Trophoblast cell (in vitro differentiated cells and primary cell): ENCODE data around the gene FRS3.

Experiments used
- DNase-seq, 2 donors: peaks; one replicate each; pipeline ENCODE4 v3.0.0-alpha.2; 2016
- H2AFZ ChIP-seq: 2 replicates; pipeline ENCODE4 v1.6.1; 2013; ENCODE audit warnings: low read length, moderate library complexity, mild to moderate bottlenecking; ENCODE audit not compliant: insufficient read depth, poor library complexity
- H2AK5ac ChIP-seq: 2 replicates; pipeline ENCODE4 v1.6.1; 2013; ENCODE audit warnings: mild to moderate bottlenecking, low read length
- H2BK120ac ChIP-seq: 2 replicates; pipeline ENCODE4 v1.6.1; 2013; ENCODE audit warnings: low read length, mild to moderate bottlenecking, moderate library complexity; ENCODE audit not compliant: insufficient read depth, poor library complexity
- H2BK12ac ChIP-seq: 2 replicates; pipeline ENCODE4 v1.6.1; 2013; ENCODE audit warnings: mild to moderate bottlenecking, low read length, moderate library complexity
- H2BK5ac ChIP-seq: 2 replicates; pipeline ENCODE4 v1.6.1; 2013; ENCODE audit warnings: low read length, low read depth, moderate library complexity, mild to moderate bottlenecking; ENCODE audit not compliant: poor library complexity
- H3K14ac ChIP-seq: 2 replicates; pipeline ENCODE4 v1.6.1; 2013; ENCODE audit warnings: mild to moderate bottlenecking, low read length
- H3K18ac ChIP-seq: 2 replicates; pipeline ENCODE4 v1.6.1; 2013; ENCODE audit warnings: mild to moderate bottlenecking, low read length
- H3K23ac ChIP-seq: 2 replicates; pipeline ENCODE4 v1.6.1; 2013; ENCODE audit warnings: low read length
- H3K27ac ChIP-seq: 2 replicates; pipeline ENCODE4 v1.5.1; 2013; ENCODE audit warnings: low read depth, mild to moderate bottlenecking, inconsistent platforms, low read length, moderate library complexity
- H3K27me3 ChIP-seq: 2 replicates; pipeline ENCODE4 v1.6.1; 2013; ENCODE audit warnings: inconsistent platforms, mild to moderate bottlenecking, low read length, moderate library complexity; ENCODE audit not compliant: insufficient read depth
- H3K36me3 ChIP-seq, 2 experiments: 1 replicate in 1 of 2; 2 replicates in 1 of 2; pipeline ENCODE4 v1.6.1; 2013; ENCODE audit warnings: low read length in 2 of 2, mild to moderate bottlenecking in 2 of 2, moderate library complexity in 1 of 2; ENCODE audit not compliant: insufficient read depth in 2 of 2, control insufficient read depth in 1 of 2
- H3K4ac ChIP-seq: 2 replicates; pipeline ENCODE4 v1.6.1; 2013; ENCODE audit warnings: low read depth, mild to moderate bottlenecking, low read length, moderate library complexity
- H3K4me1 ChIP-seq, 2 experiments: 1 replicate in 1 of 2; 2 replicates in 1 of 2; pipeline ENCODE4 v1.6.1; 2013; ENCODE audit warnings: low read length in 2 of 2, mild to moderate bottlenecking in 2 of 2, moderate library complexity in 1 of 2; ENCODE audit not compliant: insufficient read depth in 2 of 2, control insufficient read depth in 1 of 2
- H3K4me2 ChIP-seq: 2 replicates; pipeline ENCODE4 v1.6.1; 2013; ENCODE audit warnings: inconsistent platforms, mild to moderate bottlenecking, low read length, moderate library complexity
- H3K4me3 ChIP-seq: 2 replicates; pipeline ENCODE4 v1.5.1; 2013; ENCODE audit warnings: mild to moderate bottlenecking, low read depth, low read length, inconsistent platforms
- H3K79me1 ChIP-seq: one replicate; pipeline ENCODE4 v1.6.1; 2013; ENCODE audit warnings: low read length
- H3K79me2 ChIP-seq: 2 replicates; pipeline ENCODE4 v1.6.1; 2013; ENCODE audit warnings: low read length, mild to moderate bottlenecking; ENCODE audit not compliant: control insufficient read depth, insufficient read depth, poor library complexity
- H3K9ac ChIP-seq: 2 replicates; pipeline ENCODE4 v1.6.1; 2013; ENCODE audit warnings: mild to moderate bottlenecking, low read length
- H3K9me3 ChIP-seq: 2 replicates; pipeline ENCODE4 v1.6.1; 2013; ENCODE audit warnings: low read depth, mild to moderate bottlenecking, control low read depth, inconsistent platforms, low read length; ENCODE audit not compliant: insufficient read depth
- H4K12ac ChIP-seq: 2 replicates; pipeline ENCODE4 v1.6.1; 2013; ENCODE audit warnings: low read depth, mild to moderate bottlenecking, low read length, moderate library complexity
- H4K8ac ChIP-seq: 2 replicates; pipeline ENCODE4 v1.6.1; 2013; ENCODE audit warnings: low read depth, mild to moderate bottlenecking, low read length, moderate library complexity
- H4K91ac ChIP-seq: one replicate; pipeline ENCODE4 v1.6.1; 2013; ENCODE audit warnings: low read depth, mild to moderate bottlenecking, low read length, moderate library complexity
- WGBS: extraction: QIAGEN DNeasy Blood & Tissue Kit; methylation state at CpG from one replicate; pipeline ENCODE4 v1.1.7; 2013; ENCODE audit warnings: missing lambda C conversion rate; ENCODE audit not compliant: insufficient read length, insufficient coverage; ENCODE audit errors: extremely low coverage; 5-methylcytosine and 5-hydroxymethylcytosine counted together

FRS3 gene

GRCh38 chr6:41728954-41729353 is 50.7 kb downstream of the FRS3 start:
- Histone ChIP-seq H3K4ac (no peak overlapping the region), H2BK12ac (no peak overlapping the region), H4K12ac (no peak overlapping the region), H4K8ac (no peak overlapping the region), H3K9me3 (no peaks in the 10 kb centered on the region), H3K23ac (no peak overlapping the region), H3K4me3 (no peak overlapping the region), H4K91ac (no peak overlapping the region), H3K36me3 (no peaks in the 10 kb centered on the region), H3K79me2 (peaks cover 6% of the 10 kb centered on the region), H2AFZ (no peak overlapping the region), H2BK5ac (no peak overlapping the region), H3K18ac (no peak overlapping the region), H3K4me1 (peaks cover 24 to 28% of the 10 kb centered on the region in 2 experiments), H2BK120ac (no peak overlapping the region), H2AK5ac (no peak overlapping the region), H3K14ac (no peak overlapping the region), H3K79me1 (peaks cover 13% of the 10 kb centered on the region), H3K27ac (no peak overlapping the region), H3K27me3 (no peaks in the 10 kb centered on the region), H3K4me2 (no peak overlapping the region), H3K9ac (no peak overlapping the region)
- DNase-seq: no peak
- no CpG with 5 or more reads among the region's 7 CpGs for WGBS

GRCh38 chr6:41728073-41728936 is 51.4 kb downstream of the FRS3 start:
- Histone ChIP-seq H2BK5ac (no peak overlapping the region), H3K4ac (no peak overlapping the region), H3K23ac (no peak overlapping the region), H3K9ac (no peak overlapping the region), H3K14ac (no peak overlapping the region), H4K12ac (no peak overlapping the region), H2BK12ac (no peak overlapping the region), H3K18ac (no peak overlapping the region), H2BK120ac (no peak overlapping the region), H3K27me3 (no peaks in the 10 kb centered on the region), H3K4me2 (no peak overlapping the region), H3K4me3 (no peak overlapping the region), H3K27ac (no peak overlapping the region), H2AK5ac (no peak overlapping the region), H3K4me1 (peaks cover 23 to 27% of the 10 kb centered on the region in 2 experiments), H2AFZ (no peak overlapping the region), H3K9me3 (no peaks in the 10 kb centered on the region), H3K79me1 (peaks cover 12% of the 10 kb centered on the region), H4K91ac (no peak overlapping the region), H3K36me3 (no peaks in the 10 kb centered on the region), H4K8ac (no peak overlapping the region), H3K79me2 (peaks cover 4% of the 10 kb centered on the region)
- WGBS: no CpG with 5 or more reads among the region's 19 CpGs
- DNase-seq: no peak

DNA sequence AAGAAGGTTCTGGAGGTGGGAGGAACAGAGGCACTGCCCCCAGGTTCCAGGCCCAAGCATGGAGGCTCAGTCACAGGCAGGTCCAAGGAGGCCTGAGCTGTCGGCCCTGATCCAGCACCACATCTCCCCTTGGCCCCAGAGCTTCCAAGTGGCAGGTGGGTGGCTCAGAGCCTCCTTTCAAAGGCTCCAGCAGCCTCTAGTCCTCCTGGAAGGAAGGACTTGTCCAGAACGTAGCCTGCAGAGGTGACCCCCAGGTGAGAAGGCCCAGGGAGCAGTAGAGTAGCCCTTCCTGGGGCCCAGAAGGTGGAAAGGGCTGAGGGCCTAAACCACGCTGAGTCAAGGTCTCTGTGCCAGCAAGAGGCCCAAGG is 52.0 kb downstream of the FRS3 start:
- Histone ChIP-seq H3K18ac (no peak overlapping the region), H3K9me3 (no peaks in the 10 kb centered on the region), H2BK5ac (no peak overlapping the region), H3K27me3 (no peaks in the 10 kb centered on the region), H3K4me3 (no peak overlapping the region), H2BK120ac (no peak overlapping the region), H3K4me1 (peaks cover 21 to 26% of the 10 kb centered on the region in 2 experiments), H3K9ac (no peak overlapping the region), H4K91ac (no peak overlapping the region), H4K8ac (no peak overlapping the region), H2BK12ac (no peak overlapping the region), H3K14ac (no peak overlapping the region), H3K23ac (no peak overlapping the region), H3K36me3 (no peaks in the 10 kb centered on the region), H2AK5ac (no peak overlapping the region), H3K27ac (no peak overlapping the region), H3K79me1 (peaks cover 9% of the 10 kb centered on the region), H3K79me2 (peaks cover 3% of the 10 kb centered on the region), H3K4ac (peak overlapping the region; percentile 0), H2AFZ (no peak overlapping the region), H4K12ac (no peak overlapping the region), H3K4me2 (no peak overlapping the region)
- no peak for DNase-seq
- no CpG with 5 or more reads among the region's 3 CpGs for WGBS

- Histone ChIP-seq H3K79me1 (peaks cover 9% of the 10 kb centered on the region), H2AFZ (no peak overlapping the region), H3K79me2 (peaks cover 3% of the 10 kb centered on the region), H3K27ac (peak overlapping the region; percentile 27), H4K8ac (no peak overlapping the region), H4K12ac (no peak overlapping the region), H3K9me3 (no peaks in the 10 kb centered on the region), H3K9ac (no peak overlapping the region), H3K14ac (no peak overlapping the region), H2BK5ac (no peak overlapping the region), H3K18ac (no peak overlapping the region), H3K23ac (no peak overlapping the region), H2BK120ac (peak overlapping the region; percentile 29), H3K4me1 (peaks cover 19 to 24% of the 10 kb centered on the region in 2 experiments), H3K4me2 (no peak overlapping the region), H3K4ac (peak overlapping the region; percentile 0), H2AK5ac (no peak overlapping the region), H2BK12ac (no peak overlapping the region), H3K36me3 (no peaks in the 10 kb centered on the region), H3K4me3 (no peak overlapping the region), H4K91ac (no peak overlapping the region), H3K27me3 (no peaks in the 10 kb centered on the region)
- DNase-seq: no peak
- WGBS: no CpG with 5 or more reads among the region's 7 CpGs
Measured at GRCh38 chr6:41726876-41727275, 52.8 kb downstream of the FRS3 start.
